WTC11 (cell line): ENCODE results near the gene WFDC12. TPM values are rescaled to one million over a fixed set of nuclear protein-coding genes. Genes with fewer than 3 reads are reported as not detected.

ENCODE experiments used
- ATAC-seq: fragments of 200-7000 bp; cut with Tn5 transposase; 2 replicates; pipeline ENCODE4 v1.10.0; 2021; ENCODE audit warnings: mild to moderate bottlenecking, moderate library complexity
- CTCF ChIA-PET: fragments of 300-600 bp; sonication (Branson Sonifier 250); formaldehyde crosslinking; loops from one replicate; lab custom pipeline; 2021; ENCODE audit warnings: antibody characterized with exemption; lab: Charles Lee
- POLR2A ChIA-PET: fragments of 350-600 bp; sonication (Branson Sonifier 250); formaldehyde crosslinking; loops from one replicate; lab custom pipeline; 2021; ENCODE audit warnings: antibody characterized with exemption; lab: Charles Lee
- DNase-seq: peaks from one replicate; pipeline ENCODE4 v3.0.0; 2021; ENCODE audit warnings: low spot score
- H3K27ac Mint-ChIP-seq: 2 replicates; pipeline ENCODE4 v1.8.0; 2021; ENCODE audit warnings: mixed read lengths
- H3K27me3 Mint-ChIP-seq: 2 replicates; pipeline ENCODE4 v1.8.0; 2021; ENCODE audit warnings: low read depth, mild to moderate bottlenecking, moderate library complexity, mixed read lengths
- H3K36me3 Mint-ChIP-seq: 2 replicates; pipeline ENCODE4 v1.8.0; 2021; ENCODE audit warnings: mixed read lengths
- H3K4me1 Mint-ChIP-seq: 2 replicates; pipeline ENCODE4 v1.8.0; 2022; ENCODE audit warnings: mixed read lengths
- H3K4me3 Mint-ChIP-seq: 2 replicates; pipeline ENCODE4 v1.8.0; 2021; ENCODE audit warnings: mild to moderate bottlenecking, moderate library complexity, mixed read lengths
- H3K9me3 Mint-ChIP-seq: 2 replicates; pipeline ENCODE4 v1.8.0; 2021; ENCODE audit warnings: mixed read lengths
- ATF1 ChIP-seq: sonication (generic); formaldehyde crosslinking; IDR thresholded peaks from 2 replicates; pipeline ENCODE4 v1.8.1; 2023; ENCODE audit warnings: mild to moderate bottlenecking, moderate library complexity, missing genetic modification reagents
- CBFB ChIP-seq: sonication (generic); formaldehyde crosslinking; IDR thresholded peaks from 2 replicates; pipeline ENCODE4 v1.8.1; 2022; ENCODE audit warnings: mild to moderate bottlenecking, low read depth, missing genetic modification reagents
- IRF1 ChIP-seq: sonication (generic); formaldehyde crosslinking; IDR thresholded peaks from 2 replicates; pipeline ENCODE4 v1.8.0; 2023; ENCODE audit warnings: missing genetic modification reagents
- JAZF1 ChIP-seq: fragments of 250-450 bp; sonication (Bioruptor Pico); IDR thresholded peaks from 2 replicates; pipeline ENCODE4 v1.9.0; 2021; ENCODE audit warnings: moderate library complexity, mild to moderate bottlenecking, inconsistent platforms
- JUN ChIP-seq: sonication (generic); formaldehyde crosslinking; IDR thresholded peaks from 2 replicates; pipeline ENCODE4 v1.8.0; 2023; ENCODE audit warnings: mild to moderate bottlenecking, missing genetic modification reagents
- MXD4 ChIP-seq: fragments of 250-450 bp; sonication (Bioruptor Pico); IDR thresholded peaks from 2 replicates; pipeline ENCODE4 v1.8.0; 2021; ENCODE audit warnings: mild to moderate bottlenecking, moderate library complexity, borderline replicate concordance
- PRRX2 ChIP-seq: fragments of 250-450 bp; sonication (Bioruptor Pico); IDR thresholded peaks from 2 replicates; pipeline ENCODE4 v1.8.0; 2021; ENCODE audit warnings: mild to moderate bottlenecking
- TP53 ChIP-seq: sonication (generic); formaldehyde crosslinking; IDR thresholded peaks from 2 replicates; pipeline ENCODE4 v1.8.1; 2023; ENCODE audit warnings: mild to moderate bottlenecking, missing genetic modification reagents
- ZBTB21 ChIP-seq: sonication (generic); formaldehyde crosslinking; IDR thresholded peaks from 2 replicates; pipeline ENCODE4 v1.8.1; 2023; ENCODE audit warnings: mild to moderate bottlenecking, missing genetic modification reagents, borderline replicate concordance
- ZNF138 ChIP-seq: sonication (generic); formaldehyde crosslinking; conservative IDR thresholded peaks from 2 replicates; pipeline ENCODE4 v1.8.1; 2022; ENCODE audit warnings: mild to moderate bottlenecking, moderate library complexity, missing genetic modification reagents
- ZNF232 ChIP-seq: sonication (generic); formaldehyde crosslinking; IDR thresholded peaks from 2 replicates; pipeline ENCODE4 v1.8.0; 2022; ENCODE audit warnings: mild to moderate bottlenecking, missing genetic modification reagents
- ZNF317 ChIP-seq: sonication (generic); formaldehyde crosslinking; IDR thresholded peaks from 2 replicates; pipeline ENCODE4 v1.8.1; 2023; ENCODE audit warnings: low read depth, mild to moderate bottlenecking, moderate library complexity, missing genetic modification reagents, borderline replicate concordance
- ZNF671 ChIP-seq: fragments of 250-450 bp; sonication (Bioruptor Pico); IDR thresholded peaks from 2 replicates; pipeline ENCODE4 v1.8.0; 2021; ENCODE audit warnings: mild to moderate bottlenecking
- total RNA-seq: library from RNA; stranded (reverse); gene quantifications from 3 replicates; pipeline ENCODE4 v1.2.3, GENCODE V29; 2021
- TF ChIP-seq, protein P1 (sequence below): sonication (generic); formaldehyde crosslinking; IDR thresholded peaks from 2 replicates; pipeline ENCODE4 v1.8.0; 2022; ENCODE audit warnings: mild to moderate bottlenecking, missing genetic modification reagents

Gene WFDC12
- total RNA-seq, 1 experiment from 2014 or later = not detected

DNA sequence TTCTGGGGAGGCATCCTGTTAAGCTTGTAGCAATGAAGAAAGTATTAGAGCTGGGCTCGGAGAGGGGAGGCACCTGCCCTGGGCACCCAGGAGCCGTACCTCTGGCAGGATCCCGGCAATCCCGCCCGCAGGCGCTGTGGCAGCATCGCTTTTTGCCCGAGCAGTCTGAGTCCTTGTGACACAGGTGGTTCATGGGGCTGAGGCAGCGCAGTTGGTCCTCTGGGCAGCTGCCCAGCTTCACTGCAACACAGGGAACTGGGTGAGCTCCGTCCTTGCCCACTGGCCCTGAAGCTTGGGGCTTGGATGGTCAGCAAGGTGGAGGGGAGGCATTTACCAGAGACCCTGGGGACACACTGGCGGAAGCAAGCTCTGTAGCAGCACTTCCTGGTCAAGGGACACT is 14.0 kb downstream of the WFDC12 start (continued):
- TF ChIP-seq IRF1 (CRISPR knock-in tag) = no peak
- TF ChIP-seq TP53 (CRISPR knock-in tag) = no peak

DNA sequence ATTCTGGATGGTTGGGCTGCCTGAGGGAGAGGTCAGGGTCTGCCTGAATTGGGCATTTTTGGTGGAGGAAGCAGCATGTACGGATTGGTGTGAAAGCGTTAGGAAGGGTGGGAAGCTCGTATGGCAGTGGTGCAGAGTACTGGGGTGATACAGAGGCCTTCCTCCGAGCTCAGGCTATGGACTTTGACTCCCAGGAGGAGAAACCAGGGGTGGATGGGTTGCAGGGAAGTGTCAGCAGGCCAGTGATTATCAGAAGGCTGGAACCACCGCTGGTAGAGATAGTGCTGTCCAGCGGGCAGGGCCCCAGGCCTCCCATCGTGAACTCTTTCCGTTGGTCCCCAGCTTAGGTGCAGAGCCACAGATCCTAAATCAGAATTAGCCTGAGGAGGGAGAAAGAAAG is 14.6 kb downstream of the WFDC12 start:
- ChIA-PET CTCF (interaction anchor here (1.2 to 7.9 kb wide), 5 partner anchors 12 to 184 kb away, joined by 4 to 165 read pairs (median 22); partner anchors contain the start of gene KCNS1), POLR2A (no interaction called here)
- DNase-seq (no peak), ATAC-seq (no peak)
- Mint-ChIP-seq H3K27ac (no peak overlapping the region), H3K9me3 (no peaks in the 10 kb centered on the region), H3K4me3 (no peak overlapping the region), H3K27me3 (no peaks in the 10 kb centered on the region; the same call in 1 of the 2 replicates), H3K36me3 (no peaks in the 10 kb centered on the region), H3K4me1 (0 out of 2 replicates have a peak, but pooled peaks cover 3% of the 10 kb centered on the region)
- no peak for TF ChIP-seq CBFB (CRISPR knock-in tag)

GRCh38 chr20:45105317-45105716 is 18.9 kb downstream of the WFDC12 start:
- H3K27me3 Mint-ChIP-seq = peaks cover 22% of the 10 kb centered on the region
- 0 out of 2 replicates have a peak, but pooled peaks cover 4% of the 10 kb centered on the region for H3K9me3 Mint-ChIP-seq
- H3K4me1 Mint-ChIP-seq = peaks cover 6% of the 10 kb centered on the region
- DNase-seq (no peak), ATAC-seq (no peak)
- no peak overlapping the region for H3K4me3 Mint-ChIP-seq
- no peaks in the 10 kb centered on the region for H3K36me3 Mint-ChIP-seq
- no peak overlapping the region for H3K27ac Mint-ChIP-seq
- ChIA-PET CTCF (interaction anchor here (1.1 to 4.1 kb wide), 6 partner anchors 9 to 189 kb away, joined by 3 to 21 read pairs (median 9); no protein-coding TSS in a partner anchor), POLR2A (interaction anchor here (0.7 kb wide), 1 partner anchor 91 kb away, joined by 4 read pairs; no protein-coding TSS in a partner anchor)
- TF ChIP-seq ZNF232 (CRISPR knock-in tag) = no peak
- no peak for TF ChIP-seq ZNF671 (CRISPR knock-in tag)
- TF ChIP-seq ZNF317 (CRISPR knock-in tag) = no peak

GRCh38 chr20:45104786-45105185 is 19.5 kb downstream of the WFDC12 start:
- peaks cover 27% of the 10 kb centered on the region for H3K27me3 Mint-ChIP-seq
- no peak for TF ChIP-seq ATF1 (CRISPR knock-in tag)
- TF ChIP-seq, protein P1, sequence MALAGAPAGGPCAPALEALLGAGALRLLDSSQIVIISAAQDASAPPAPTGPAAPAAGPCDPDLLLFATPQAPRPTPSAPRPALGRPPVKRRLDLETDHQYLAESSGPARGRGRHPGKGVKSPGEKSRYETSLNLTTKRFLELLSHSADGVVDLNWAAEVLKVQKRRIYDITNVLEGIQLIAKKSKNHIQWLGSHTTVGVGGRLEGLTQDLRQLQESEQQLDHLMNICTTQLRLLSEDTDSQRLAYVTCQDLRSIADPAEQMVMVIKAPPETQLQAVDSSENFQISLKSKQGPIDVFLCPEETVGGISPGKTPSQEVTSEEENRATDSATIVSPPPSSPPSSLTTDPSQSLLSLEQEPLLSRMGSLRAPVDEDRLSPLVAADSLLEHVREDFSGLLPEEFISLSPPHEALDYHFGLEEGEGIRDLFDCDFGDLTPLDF (CRISPR knock-in tag) = no peak
- TF ChIP-seq JAZF1 (CRISPR knock-in tag) = no peak
- no peak for TF ChIP-seq MXD4 (CRISPR knock-in tag)
- TF ChIP-seq ZNF138 (CRISPR knock-in tag) = no peak
- TF ChIP-seq JUN (CRISPR knock-in tag) = no peak
- no peak for TF ChIP-seq PRRX2
- TF ChIP-seq, all 79 proteins: peak for 0
- Mint-ChIP-seq H3K9me3 (0 out of 2 replicates have a peak, but pooled peaks cover 4% of the 10 kb centered on the region), H3K27ac (no peak overlapping the region), H3K36me3 (no peaks in the 10 kb centered on the region), H3K4me3 (no peak overlapping the region), H3K4me1 (peaks cover 6% of the 10 kb centered on the region)
- no peak for ATAC-seq
- ChIA-PET CTCF (interaction anchor here (1.1 to 4.1 kb wide), 6 partner anchors 7 to 189 kb away, joined by 3 to 21 read pairs (median 10); no protein-coding TSS in a partner anchor), POLR2A (interaction anchor here (0.7 kb wide), 1 partner anchor 92 kb away, joined by 4 read pairs; no protein-coding TSS in a partner anchor)
- DNase-seq = no peak

- no peak for ATAC-seq
- H3K27me3 Mint-ChIP-seq = peaks cover 43% of the 10 kb centered on the region
- H3K9me3 Mint-ChIP-seq = 0 out of 2 replicates have a peak, but pooled peaks cover 4% of the 10 kb centered on the region
- H3K27ac Mint-ChIP-seq = no peak overlapping the region
- no peak for DNase-seq
- CTCF ChIA-PET = interaction anchor here (1.5 to 2.6 kb wide), 3 partner anchors 9 to 188 kb away, joined by 3 to 12 read pairs (median 7); no protein-coding TSS in a partner anchor
- H3K4me1 Mint-ChIP-seq = peaks cover 12% of the 10 kb centered on the region
- POLR2A ChIA-PET = no interaction called here
- TF ChIP-seq ZBTB21 = no peak
- H3K4me3 Mint-ChIP-seq = no peak overlapping the region
- no peaks in the 10 kb centered on the region for H3K36me3 Mint-ChIP-seq
Measured at GRCh38 chr20:45103072-45103471, 21.2 kb downstream of the WFDC12 start.
